Nephron progenitor cell (in vitro differentiated cells): ENCODE measurements around the gene ERLIN1.
A peak's percentile ranks its signal among the peaks of the same experiment; 100 is the strongest.

Experiments used
- DNase-seq: peaks from one replicate; pipeline ENCODE4 v3.0.0; 2021
- H3K27ac Mint-ChIP-seq: 2 replicates; pipeline ENCODE4 v1.8.0; 2021; ENCODE audit warnings: mild to moderate bottlenecking, moderate library complexity, mixed read lengths
- H3K27me3 Mint-ChIP-seq: 2 replicates; pipeline ENCODE4 v1.8.0; 2021; ENCODE audit warnings: mild to moderate bottlenecking, low read depth, mixed read lengths; ENCODE audit not compliant: poor library complexity
- H3K36me3 Mint-ChIP-seq: 2 replicates; pipeline ENCODE4 v1.8.0; 2021; ENCODE audit warnings: low read depth, mixed read lengths
- H3K4me1 Mint-ChIP-seq: 2 replicates; pipeline ENCODE4 v1.8.0; 2021; ENCODE audit warnings: mixed read lengths
- H3K4me3 Mint-ChIP-seq: 2 replicates; pipeline ENCODE4 v1.8.0; 2021; ENCODE audit warnings: mild to moderate bottlenecking, moderate library complexity, mixed read lengths
- H3K9me3 Mint-ChIP-seq: 2 replicates; pipeline ENCODE4 v1.8.0; 2021; ENCODE audit warnings: mild to moderate bottlenecking, moderate library complexity, mixed read lengths
- TF ChIP-seq, protein P1 (sequence below): fragments of 200-600 bp; sonication (generic); IDR thresholded peaks from 2 replicates; pipeline ENCODE4 v1.5.0; 2021; ENCODE audit warnings: antibody characterized with exemption

Gene ERLIN1

DNA sequence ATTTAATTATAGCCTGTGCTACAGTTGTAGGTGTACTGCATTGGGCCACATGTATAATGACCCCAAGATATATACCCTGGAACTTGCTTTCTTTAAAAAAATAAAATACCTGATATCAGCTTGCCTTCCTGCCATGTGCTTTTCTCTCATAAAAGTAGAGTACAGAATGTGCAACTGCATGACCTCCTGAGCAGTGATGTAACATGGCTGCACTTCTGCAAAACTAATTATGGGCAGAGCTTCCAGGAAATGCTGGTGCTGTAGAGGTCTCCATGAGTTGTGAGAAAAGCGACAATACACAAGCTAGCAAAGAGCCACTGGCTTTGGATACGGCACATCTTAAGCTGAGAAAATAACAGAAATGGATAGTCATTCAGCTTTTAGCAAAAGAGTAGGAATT, 6.5 kb upstream of the ERLIN1 start:
- Mint-ChIP-seq H3K27ac (no peak overlapping the region), H3K4me3 (no peak overlapping the region), H3K27me3 (no peaks in the 10 kb centered on the region), H3K4me1 (no peaks in the 10 kb centered on the region), H3K9me3 (no peaks in the 10 kb centered on the region), H3K36me3 (peaks cover 59% of the 10 kb centered on the region)
- DNase-seq = no peak
- TF ChIP-seq, protein P1, sequence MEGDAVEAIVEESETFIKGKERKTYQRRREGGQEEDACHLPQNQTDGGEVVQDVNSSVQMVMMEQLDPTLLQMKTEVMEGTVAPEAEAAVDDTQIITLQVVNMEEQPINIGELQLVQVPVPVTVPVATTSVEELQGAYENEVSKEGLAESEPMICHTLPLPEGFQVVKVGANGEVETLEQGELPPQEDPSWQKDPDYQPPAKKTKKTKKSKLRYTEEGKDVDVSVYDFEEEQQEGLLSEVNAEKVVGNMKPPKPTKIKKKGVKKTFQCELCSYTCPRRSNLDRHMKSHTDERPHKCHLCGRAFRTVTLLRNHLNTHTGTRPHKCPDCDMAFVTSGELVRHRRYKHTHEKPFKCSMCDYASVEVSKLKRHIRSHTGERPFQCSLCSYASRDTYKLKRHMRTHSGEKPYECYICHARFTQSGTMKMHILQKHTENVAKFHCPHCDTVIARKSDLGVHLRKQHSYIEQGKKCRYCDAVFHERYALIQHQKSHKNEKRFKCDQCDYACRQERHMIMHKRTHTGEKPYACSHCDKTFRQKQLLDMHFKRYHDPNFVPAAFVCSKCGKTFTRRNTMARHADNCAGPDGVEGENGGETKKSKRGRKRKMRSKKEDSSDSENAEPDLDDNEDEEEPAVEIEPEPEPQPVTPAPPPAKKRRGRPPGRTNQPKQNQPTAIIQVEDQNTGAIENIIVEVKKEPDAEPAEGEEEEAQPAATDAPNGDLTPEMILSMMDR = no peak

DNA sequence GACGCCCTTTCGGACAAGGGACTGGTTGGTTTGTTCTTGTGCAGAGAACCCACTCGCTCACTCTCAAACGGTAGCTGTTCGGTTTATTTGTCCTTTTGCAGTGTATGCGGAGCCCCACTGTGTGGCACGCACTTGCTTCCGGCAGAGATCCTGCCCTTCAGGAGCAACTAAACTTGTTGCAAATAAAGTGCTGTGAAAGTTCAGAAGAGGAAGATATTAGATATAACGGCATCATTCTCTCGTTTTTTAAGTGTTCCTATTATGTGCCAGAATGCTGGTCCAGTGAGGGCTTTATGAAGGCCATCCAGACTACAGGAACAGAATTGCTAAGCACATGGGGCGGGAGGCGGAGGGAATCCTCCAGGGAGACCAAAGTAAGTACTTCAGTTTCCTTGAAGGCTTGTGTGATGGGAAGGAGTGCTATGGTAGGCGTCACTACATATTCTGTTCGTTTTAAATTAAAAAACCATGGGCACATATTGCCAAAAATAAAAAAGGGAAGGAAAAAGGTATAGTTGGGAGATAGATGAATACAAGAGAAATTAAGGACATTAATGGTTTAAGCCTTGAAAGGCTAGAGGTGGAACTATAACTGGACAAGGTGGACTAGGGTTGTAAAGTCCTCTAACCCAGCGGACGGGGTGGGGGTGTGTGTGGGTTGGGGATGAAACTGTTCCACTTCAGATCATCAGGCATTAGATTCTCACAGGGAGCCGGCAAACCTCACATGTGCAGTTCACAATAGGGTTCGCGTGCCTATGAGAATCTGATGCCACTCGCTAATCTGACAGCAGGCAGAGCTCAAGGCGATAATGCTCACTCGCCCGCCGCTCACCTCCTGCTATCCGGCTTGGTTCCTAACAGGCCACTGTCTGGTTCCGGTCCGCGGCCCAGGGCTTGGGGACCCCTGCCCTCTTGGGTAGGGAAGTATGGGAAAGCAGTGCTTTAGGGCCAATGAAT, 704 bp upstream of the ERLIN1 start:
- Mint-ChIP-seq H3K36me3 (peaks cover 58% of the 10 kb centered on the region), H3K4me1 (peaks cover 46% of the 10 kb centered on the region), H3K9me3 (peaks cover 7% of the 10 kb centered on the region), H3K27me3 (no peaks in the 10 kb centered on the region), H3K27ac (peak overlapping the region; percentile 97), H3K4me3 (peak overlapping the region; percentile 97)
- TF ChIP-seq, protein P1 = no peak
- peak; percentile 36 for DNase-seq

DNA sequence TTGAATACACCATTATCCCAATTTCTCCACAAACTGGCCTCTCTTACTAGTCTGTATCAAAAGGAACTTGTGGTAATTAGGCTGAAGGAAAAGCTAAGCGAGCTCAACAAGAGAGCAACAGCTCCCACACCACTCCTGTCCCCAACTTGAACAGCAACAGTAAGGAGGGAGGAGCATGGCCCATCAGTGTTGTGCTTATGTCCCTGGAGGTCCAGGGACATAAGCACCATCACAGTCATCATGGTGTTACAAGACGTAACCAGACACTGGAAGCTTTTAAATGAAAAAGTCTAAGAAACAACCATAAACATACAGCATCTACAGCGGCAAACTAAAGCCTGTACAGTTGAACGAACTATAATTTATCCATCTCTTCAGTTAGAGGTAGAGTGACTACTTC, 989 bp downstream of the ERLIN1 start:
- H3K4me3 Mint-ChIP-seq = peak overlapping the region; percentile 97
- H3K27me3 Mint-ChIP-seq = no peaks in the 10 kb centered on the region
- H3K9me3 Mint-ChIP-seq = peaks cover 7% of the 10 kb centered on the region
- peaks cover 58% of the 10 kb centered on the region for H3K4me1 Mint-ChIP-seq
- DNase-seq = peak; percentile 6
- H3K36me3 Mint-ChIP-seq = peaks cover 50% of the 10 kb centered on the region
- peak overlapping the region; percentile 99 for H3K27ac Mint-ChIP-seq
- TF ChIP-seq, protein P1 = no peak

DNA sequence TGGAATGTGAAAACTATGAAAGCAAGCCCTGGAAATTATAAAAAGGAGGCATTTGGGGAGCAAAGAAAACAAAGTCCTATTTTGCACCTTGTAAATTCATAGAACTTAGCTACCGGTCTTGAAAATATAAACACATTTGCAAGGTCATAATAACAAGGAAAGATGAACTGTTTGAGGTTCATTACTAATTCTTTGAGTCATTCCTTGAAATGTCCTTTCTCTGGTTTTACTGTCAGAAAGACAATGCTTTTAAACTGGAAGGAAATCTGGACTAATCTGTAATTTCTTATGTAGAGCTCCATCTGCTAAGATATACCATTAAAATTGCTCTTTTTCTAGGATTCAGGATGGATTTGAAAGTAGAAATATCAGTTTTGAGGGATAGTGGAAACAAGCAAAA, 1.4 kb downstream of the ERLIN1 start:
- Mint-ChIP-seq H3K27ac (peak overlapping the region; percentile 99), H3K9me3 (peaks cover 7% of the 10 kb centered on the region), H3K4me3 (peak overlapping the region; percentile 97), H3K36me3 (peaks cover 46% of the 10 kb centered on the region), H3K27me3 (no peaks in the 10 kb centered on the region), H3K4me1 (peaks cover 60% of the 10 kb centered on the region)
- no peak for DNase-seq
- TF ChIP-seq, protein P1 = no peak

DNA sequence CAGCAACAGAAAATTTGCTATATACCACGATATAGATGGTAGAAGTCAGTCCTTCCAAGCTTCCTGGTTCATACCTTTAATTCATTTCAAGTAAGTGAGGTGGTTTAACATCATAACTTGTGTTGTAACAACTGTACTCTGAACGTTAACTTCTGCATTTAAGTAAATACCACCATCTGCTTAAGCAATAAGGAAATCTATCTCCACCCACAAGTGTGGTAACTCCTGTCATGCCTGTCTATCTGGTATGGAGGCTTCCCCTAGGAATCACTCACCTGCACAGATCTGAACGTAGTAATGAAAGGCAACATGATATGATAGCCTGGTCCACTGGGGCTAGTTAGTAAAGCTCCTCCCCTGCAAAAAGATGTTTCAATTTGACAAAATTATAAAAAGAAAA, 2.3 kb downstream of the ERLIN1 start:
- H3K4me3 Mint-ChIP-seq = peak overlapping the region; percentile 97
- peaks cover 60% of the 10 kb centered on the region for H3K4me1 Mint-ChIP-seq
- H3K27me3 Mint-ChIP-seq = no peaks in the 10 kb centered on the region
- peaks cover 42% of the 10 kb centered on the region for H3K36me3 Mint-ChIP-seq
- H3K9me3 Mint-ChIP-seq = peaks cover 7% of the 10 kb centered on the region
- TF ChIP-seq, protein P1 = no peak
- DNase-seq = no peak
- no peak overlapping the region for H3K27ac Mint-ChIP-seq

DNA sequence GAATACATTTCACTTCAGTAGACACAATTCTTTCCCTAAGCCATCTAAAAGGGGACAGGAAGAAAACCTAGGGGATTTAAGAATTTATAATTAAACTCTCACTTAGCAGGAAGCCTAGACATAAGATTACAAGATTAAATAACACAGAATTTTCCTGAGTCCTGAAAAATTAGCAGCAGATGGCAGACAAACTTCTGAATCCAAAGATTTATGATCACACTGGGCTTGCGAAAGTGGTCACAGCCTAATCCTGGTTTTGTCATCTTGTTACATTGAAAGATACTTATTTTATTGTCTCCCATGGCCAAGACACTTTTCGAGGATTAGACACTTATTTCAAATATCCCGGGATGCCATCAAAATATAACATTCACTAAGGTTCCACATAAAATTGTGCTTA, 2.9 kb downstream of the ERLIN1 start:
- DNase-seq = no peak
- H3K4me1 Mint-ChIP-seq = peaks cover 60% of the 10 kb centered on the region
- H3K4me3 Mint-ChIP-seq = no peak overlapping the region
- no peak overlapping the region for H3K27ac Mint-ChIP-seq
- peaks cover 43% of the 10 kb centered on the region for H3K36me3 Mint-ChIP-seq
- peaks cover 7% of the 10 kb centered on the region for H3K9me3 Mint-ChIP-seq
- no peaks in the 10 kb centered on the region for H3K27me3 Mint-ChIP-seq
- TF ChIP-seq, protein P1 = no peak
